Kidney (tissue), 14 donors: ENCODE measurements around the gene ZNF132. TPM values are rescaled to one million over a fixed set of nuclear protein-coding genes. Genes with fewer than 3 reads are reported as not detected.

ENCODE experiments used
- DNase-seq, 5 donors: peaks; one replicate each; pipeline ENCODE4 v3.0.0-alpha.2; 2013 to 2020
- FAIRE-seq: peaks from 2 replicates; lab custom pipeline; 2012; peaks lifted over from hg19 to GRCh38; lab: Jason Lieb, UNC
- H3K27ac ChIP-seq, 2 donors: one replicate each; pipeline ENCODE4 v1.7.0; 2013; ENCODE audit warnings: low read depth in 2 of 2, low read length in 2 of 2, inconsistent platforms in 1 of 2
- H3K27me3 ChIP-seq: one replicate; pipeline ENCODE4 v1.7.1; 2013; ENCODE audit warnings: low read length, inconsistent platforms; ENCODE audit not compliant: control insufficient read depth, insufficient read depth
- H3K36me3 ChIP-seq, 3 donors: one replicate each; pipeline versions ENCODE4 v1.7.0 to v1.7.1; 2013; ENCODE audit warnings: low read length in 3 of 3, control low read depth in 1 of 3, inconsistent platforms in 1 of 3; ENCODE audit not compliant: insufficient read depth in 3 of 3, control insufficient read depth in 2 of 3
- H3K4me1 ChIP-seq, 3 donors: one replicate each; pipeline versions ENCODE4 v1.7.0 to v1.7.1; 2013; ENCODE audit warnings: low read length in 3 of 3, inconsistent platforms in 1 of 3, low read depth in 1 of 3; ENCODE audit not compliant: control insufficient read depth in 2 of 3, insufficient read depth in 2 of 3
- H3K4me3 ChIP-seq, 3 donors: one replicate each; pipeline versions ENCODE4 v1.7.0 to v1.8.1; 2013; ENCODE audit warnings: low read length in 3 of 3, control low read depth in 1 of 3, inconsistent platforms in 1 of 3
- H3K9ac ChIP-seq, 3 donors: one replicate each; pipeline versions ENCODE4 v1.7.0 to v1.7.1; 2013; ENCODE audit warnings: low read length in 3 of 3, control low read depth in 1 of 3, inconsistent platforms in 1 of 3
- H3K9me3 ChIP-seq, 3 donors: one replicate each; pipeline versions ENCODE4 v1.7.0 to v1.7.1; 2013; ENCODE audit warnings: low read length in 3 of 3, control low read depth in 1 of 3, inconsistent platforms in 1 of 3; ENCODE audit not compliant: control insufficient read depth in 2 of 3, insufficient read depth in 1 of 3
- intact Hi-C: fragments of 100-400 bp; cut with DNase I; formaldehyde crosslinking; loops from one replicate; pipeline ENCODE4 v1.11.1; 2022
- polyA plus RNA-seq: library from polyadenylated mRNA; stranded (reverse); fragments of 350-450 nt; fragmentation: Illumina TruSeq; extraction: RNeasy Lipid Tissue Mini Kit (QIAGEN cat#74804); gene quantifications from one replicate; pipeline ENCODE4 v1.2.3, GENCODE V29; 2014; ENCODE audit warnings: low read depth, low replicate concordance; ENCODE audit not compliant: insufficient read depth
- total RNA-seq: library from RNA; stranded (reverse); fragmentation: NEBNext Ultra II Directional; extraction: Animal tissue kit (Norgen Biotek cat#: 25700); gene quantifications from one replicate; pipeline ENCODE4 v1.2.1, GENCODE V29; 2021
- TF ChIP-seq, protein P1 (sequence below): IDR thresholded peaks from 3 replicates; pipeline ENCODE4 v1.5.1; 2012; ENCODE audit warnings: mild to moderate bottlenecking, moderate library complexity, borderline replicate concordance; ENCODE audit not compliant: insufficient read depth; ENCODE audit errors: extremely low read depth
- donor health status: control.
- donor health status: control.
- donor health status: control.
- donor health status: control.
- donor health status: control.
- donor health status: DM: yes; HTN: yes; CAD: no.
- donor health status: Normal renal cell carcinoma (clear cell type).

Gene ZNF132
- total and polyA plus RNA-seq, 2 donors from 2014 or later, result 2.9 to 7.8 TPM

DNA sequence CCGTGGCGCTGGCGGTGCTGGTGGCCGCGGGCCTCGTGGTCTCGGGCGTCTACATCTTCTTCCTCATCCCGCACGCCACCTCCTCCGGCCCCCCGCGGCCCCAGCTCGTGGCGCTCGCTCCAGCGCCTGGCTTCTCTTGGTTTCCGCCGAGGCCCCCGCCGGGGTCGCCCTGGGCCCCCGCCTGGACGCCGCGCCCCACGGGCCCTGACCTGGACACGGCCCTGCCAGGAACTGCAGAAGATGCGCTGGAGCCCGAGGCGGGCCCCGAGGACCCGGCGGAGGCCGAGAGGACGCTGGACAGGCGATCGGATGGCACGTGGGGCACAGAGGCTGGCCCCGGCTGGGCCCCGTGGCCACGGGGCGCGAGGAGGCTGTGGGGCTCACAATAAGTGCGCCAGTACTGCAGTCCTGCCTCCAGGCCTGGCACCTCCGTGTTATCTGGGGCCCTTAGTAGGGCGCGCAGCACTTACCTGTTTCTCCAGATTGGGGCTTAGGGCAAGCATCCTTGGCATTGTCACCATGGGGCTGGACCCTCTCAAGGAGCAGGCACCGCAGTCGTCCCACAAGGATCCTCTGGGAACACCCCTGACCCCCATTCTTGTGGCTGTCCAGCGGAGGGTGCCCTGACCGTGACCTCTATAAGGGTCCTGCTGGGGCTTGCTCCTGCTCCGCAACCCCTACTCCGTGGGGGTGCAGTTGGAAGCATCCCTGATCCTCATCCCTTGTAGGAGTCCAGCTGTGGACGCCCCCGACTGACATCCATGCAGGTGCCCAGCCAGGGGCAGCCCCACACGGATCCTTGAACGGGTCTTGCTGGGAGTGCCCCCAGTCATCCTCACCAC is 43.0 kb downstream of the ZNF132 start:
- Histone ChIP-seq H3K9ac (no peak overlapping the region), H3K9me3 (no peaks in the 10 kb centered on the region), H3K27ac (no peak overlapping the region), H3K4me1 (peaks cover 0 to 10% (median 7%) of the 10 kb centered on the region in 3 donors), H3K27me3 (peaks cover 2% of the 10 kb centered on the region), H3K4me3 (no peak overlapping the region), H3K36me3 (peaks cover 0 to 22% (median 13%) of the 10 kb centered on the region in 3 donors)
- DNase-seq, result peak in 2 of 5 donors; percentile 52 to 72
- no peak for FAIRE-seq
- intact Hi-C loops, result no loop called here
- TF ChIP-seq, protein P1, sequence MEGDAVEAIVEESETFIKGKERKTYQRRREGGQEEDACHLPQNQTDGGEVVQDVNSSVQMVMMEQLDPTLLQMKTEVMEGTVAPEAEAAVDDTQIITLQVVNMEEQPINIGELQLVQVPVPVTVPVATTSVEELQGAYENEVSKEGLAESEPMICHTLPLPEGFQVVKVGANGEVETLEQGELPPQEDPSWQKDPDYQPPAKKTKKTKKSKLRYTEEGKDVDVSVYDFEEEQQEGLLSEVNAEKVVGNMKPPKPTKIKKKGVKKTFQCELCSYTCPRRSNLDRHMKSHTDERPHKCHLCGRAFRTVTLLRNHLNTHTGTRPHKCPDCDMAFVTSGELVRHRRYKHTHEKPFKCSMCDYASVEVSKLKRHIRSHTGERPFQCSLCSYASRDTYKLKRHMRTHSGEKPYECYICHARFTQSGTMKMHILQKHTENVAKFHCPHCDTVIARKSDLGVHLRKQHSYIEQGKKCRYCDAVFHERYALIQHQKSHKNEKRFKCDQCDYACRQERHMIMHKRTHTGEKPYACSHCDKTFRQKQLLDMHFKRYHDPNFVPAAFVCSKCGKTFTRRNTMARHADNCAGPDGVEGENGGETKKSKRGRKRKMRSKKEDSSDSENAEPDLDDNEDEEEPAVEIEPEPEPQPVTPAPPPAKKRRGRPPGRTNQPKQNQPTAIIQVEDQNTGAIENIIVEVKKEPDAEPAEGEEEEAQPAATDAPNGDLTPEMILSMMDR, result no peak

DNA sequence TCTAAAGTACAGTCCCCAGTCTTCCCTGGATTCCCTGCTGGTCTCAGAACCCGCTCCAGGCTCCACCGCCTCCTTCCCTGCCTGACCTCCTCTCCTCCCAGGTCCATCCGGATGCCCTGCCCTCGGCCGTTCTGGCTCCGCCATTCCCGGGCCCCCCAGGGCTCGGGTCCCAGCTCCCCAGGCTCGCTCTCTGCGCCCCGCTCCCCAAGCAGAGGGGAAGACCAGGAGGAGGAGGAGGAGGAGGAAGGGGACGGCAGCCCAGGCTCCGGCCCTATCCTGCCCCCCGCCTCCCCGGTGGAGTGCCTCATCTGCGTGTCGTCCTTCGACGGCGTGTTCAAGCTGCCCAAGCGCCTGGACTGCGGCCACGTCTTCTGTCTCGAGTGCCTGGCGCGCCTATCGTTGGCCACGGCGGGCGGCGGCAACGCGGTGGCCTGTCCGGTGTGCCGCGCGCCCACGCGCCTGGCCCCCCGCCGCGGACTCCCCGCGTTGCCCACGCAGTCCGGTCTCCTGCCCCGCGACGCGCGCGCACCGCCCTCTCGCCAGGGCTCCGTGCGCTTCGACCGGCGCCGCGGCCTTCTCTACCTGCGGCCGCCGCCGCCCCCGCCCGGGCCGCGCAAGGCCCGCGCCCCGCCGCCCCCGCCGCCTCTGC is 43.9 kb downstream of the ZNF132 start:
- Histone ChIP-seq H3K9ac (no peak overlapping the region), H3K4me3 (no peak overlapping the region), H3K9me3 (no peaks in the 10 kb centered on the region), H3K36me3 (peaks cover 0 to 24% (median 13%) of the 10 kb centered on the region in 3 donors), H3K27ac (no peak overlapping the region), H3K4me1 (peaks cover 0 to 10% (median 7%) of the 10 kb centered on the region in 3 donors), H3K27me3 (peaks cover 2% of the 10 kb centered on the region)
- intact Hi-C loops, result no loop called here
- DNase-seq (no peak), FAIRE-seq (no peak)
- TF ChIP-seq, protein P1, result no peak

DNA sequence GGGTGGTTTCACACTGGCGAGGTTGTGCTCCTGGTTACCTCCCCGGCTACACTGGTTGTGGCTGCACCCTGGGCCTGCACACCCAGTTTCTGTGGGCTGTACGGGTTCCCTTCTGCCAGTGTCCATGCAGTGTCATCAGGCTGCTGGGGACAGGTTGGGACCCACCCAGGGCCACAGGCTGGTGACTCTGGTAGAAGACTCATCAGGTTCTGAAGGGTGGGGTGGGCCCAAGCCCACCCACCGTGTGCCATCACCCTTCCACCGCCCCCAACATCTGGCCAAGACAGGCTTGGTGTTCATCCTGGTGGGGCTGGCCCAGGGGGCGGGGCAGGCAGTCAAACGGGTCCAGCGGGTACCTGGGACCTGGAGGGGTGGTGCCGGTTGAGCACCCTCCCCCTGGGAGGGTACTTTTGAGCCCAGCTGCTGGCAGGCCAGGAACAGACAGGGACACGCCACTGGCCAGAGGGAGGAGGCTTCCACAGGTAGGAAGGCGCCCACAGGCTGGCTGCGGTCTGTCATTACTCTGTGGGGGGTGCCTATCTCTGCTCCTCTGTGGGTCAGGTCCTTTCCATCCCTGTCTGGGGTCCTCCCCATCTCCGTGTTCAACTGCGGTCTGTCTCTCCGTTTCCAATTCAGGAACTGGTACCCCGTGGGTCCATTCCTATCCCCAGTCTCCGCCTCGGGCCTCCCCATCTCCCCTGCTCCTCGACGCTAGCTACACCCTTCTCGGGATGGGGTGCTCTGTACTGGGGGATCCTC is 44.6 kb downstream of the ZNF132 start, which contains the start of gene RNF225:
RNF225 (plus strand) TSS at position 437 of the 759 bp plus-strand sequence. CDS start 434 bp downstream, outside the sequence.
- Histone ChIP-seq H3K9me3 (no peaks in the 10 kb centered on the region), H3K9ac (no peak within 1 kb of the TSS), H3K27me3 (peaks cover 2% of the 10 kb centered on the region), H3K27ac (no peak within 1 kb of the TSS), H3K4me3 (no peak within 1 kb of the TSS), H3K36me3 (peaks cover 0 to 29% (median 13%) of the 10 kb centered on the region in 3 donors), H3K4me1 (peaks cover 0 to 4% (median 2%) of the 10 kb centered on the region in 3 donors)
- TF ChIP-seq, protein P1, result no peak
- DNase-seq (peak in 2 of 5 donors; percentile 61 to 80), FAIRE-seq (no peak)
- intact Hi-C loops, result no loop called here
